A549 (cell line): ENCODE results near the gene TMEM129. TPM values are rescaled to one million over a fixed set of nuclear protein-coding genes. Genes with fewer than 3 reads are reported as not detected.
A peak's percentile ranks its signal among the peaks of the same experiment; 100 is the strongest.

Experiments used
- ATAC-seq, 2 experiments: fragments of 200-7000 bp in 1 of 2; fragments of >200 bp in 1 of 2; cut with Nextera tagmentation in 1 of 2; cut with Tn5 transposase in 1 of 2; 3 replicates each; pipeline versions ENCODE4 v1.8.0 to v1.9.1; 2018 to 2020; ENCODE audit warnings: mild to moderate bottlenecking in 1 of 2, moderate library complexity in 1 of 2
- CTCF ChIA-PET: fragments of 300-600 bp; sonication (Branson Sonifier 250); formaldehyde crosslinking; extraction: SDS; loops from one replicate; lab custom pipeline; 2021; ENCODE audit warnings: antibody characterized with exemption, inconsistent platforms; lab: Yijun Ruan, JAX
- POLR2A ChIA-PET: fragments of 350-600 bp; formaldehyde crosslinking; extraction: SDS; loops from one replicate; lab custom pipeline; 2021; ENCODE audit warnings: antibody characterized with exemption, inconsistent platforms; lab: Yijun Ruan, JAX
- DNase-seq, 2 experiments: peaks; one replicate each; pipeline versions ENCODE4 v3.0.0 to v3.0.0-alpha.2; 2011 to 2016; ENCODE audit warnings: low read depth in 1 of 2, low spot score in 1 of 2
- FAIRE-seq: peaks from 2 replicates; lab custom pipeline; 2011; peaks lifted over from hg19 to GRCh38; lab: Jason Lieb, UNC
- H3K27ac ChIP-seq, 2 experiments: fragments of >200 bp; sonication (Bioruptor Twin); formaldehyde crosslinking; 3 replicates each; pipeline ENCODE4 v1.5.1; 2016 to 2017
- H3K4me1 ChIP-seq: fragments of >200 bp; sonication (Bioruptor Twin); formaldehyde crosslinking; 3 replicates; pipeline ENCODE4 v1.6.1; 2016
- H3K4me2 ChIP-seq: fragments of >200 bp; sonication (Bioruptor Twin); formaldehyde crosslinking; 3 replicates; pipeline ENCODE4 v1.6.1; 2016
- H3K4me3 ChIP-seq: fragments of >200 bp; sonication (Bioruptor Twin); formaldehyde crosslinking; 3 replicates; pipeline ENCODE4 v1.5.1; 2016
- H3K9me3 ChIP-seq: fragments of >200 bp; sonication (Bioruptor Twin); formaldehyde crosslinking; 3 replicates; pipeline ENCODE4 v1.6.1; 2016
- BHLHE40 ChIP-seq: IDR thresholded peaks from 2 replicates; pipeline ENCODE4 v1.6.1; 2012; ENCODE audit warnings: low read depth, low read length, inconsistent platforms
- E2F6 ChIP-seq: IDR thresholded peaks from 2 replicates; pipeline ENCODE4 v1.6.1; 2012; ENCODE audit warnings: low read depth, borderline replicate concordance
- ELK1 ChIP-seq: fragments of 150-350 bp; IDR thresholded peaks from 2 replicates; pipeline ENCODE4 v1.6.1; 2014; ENCODE audit warnings: low read depth, mild to moderate bottlenecking, low read length
- FOSB ChIP-seq: fragments of 250-450 bp; sonication (Bioruptor Pico); IDR thresholded peaks from 2 replicates; pipeline ENCODE4 v1.5.0; 2020; ENCODE audit warnings: mild to moderate bottlenecking, moderate library complexity
- JUN ChIP-seq, 2 experiments: fragments of >200 bp; sonication (Bioruptor Twin); formaldehyde crosslinking; IDR thresholded peaks; 2 replicates in 1 of 2; 3 replicates in 1 of 2; pipeline ENCODE4 v1.6.1; 2016 to 2017
- MAX ChIP-seq: IDR thresholded peaks from 2 replicates; pipeline ENCODE4 v1.6.1; 2012
- MYC ChIP-seq: IDR thresholded peaks from 2 replicates; pipeline ENCODE4 v1.6.1; 2012; ENCODE audit warnings: mild to moderate bottlenecking, inconsistent platforms, low read length, improper control_type of control experiment, borderline replicate concordance
- NFE2L2 ChIP-seq: fragments of 150-350 bp; conservative IDR thresholded peaks from 2 replicates; pipeline ENCODE4 v1.6.1; 2014; ENCODE audit warnings: low read length
- NPAS2 ChIP-seq: fragments of 250-450 bp; sonication (Bioruptor Pico); IDR thresholded peaks from 2 replicates; pipeline ENCODE4 v1.8.0; 2022; ENCODE audit warnings: mild to moderate bottlenecking, moderate library complexity, borderline replicate concordance
- PHF8 ChIP-seq: fragments of 200-600 bp; sonication (generic); IDR thresholded peaks from 2 replicates; pipeline ENCODE4 v1.6.1; 2016; ENCODE audit warnings: low read depth, mild to moderate bottlenecking, antibody characterized with exemption, moderate library complexity, borderline replicate concordance
- RARB ChIP-seq: fragments of 250-450 bp; sonication (Bioruptor Pico); IDR thresholded peaks from 2 replicates; pipeline ENCODE4 v1.8.0; 2021; ENCODE audit warnings: mild to moderate bottlenecking, moderate library complexity
- RCOR1 ChIP-seq: fragments of 150-350 bp; IDR thresholded peaks from 2 replicates; pipeline ENCODE4 v1.6.1; 2014; ENCODE audit warnings: antibody characterized with exemption, low read length, low read depth
- RNF2 ChIP-seq: fragments of 200-600 bp; sonication (generic); IDR thresholded peaks from 2 replicates; pipeline ENCODE4 v1.6.1; 2016; ENCODE audit warnings: low read depth, mild to moderate bottlenecking, antibody characterized with exemption, moderate library complexity, borderline replicate concordance
- ZNF302 ChIP-seq: fragments of 250-450 bp; sonication (Bioruptor Pico); IDR thresholded peaks from 2 replicates; pipeline ENCODE4 v1.9.0; 2021; ENCODE audit warnings: inconsistent platforms, mild to moderate bottlenecking, moderate library complexity
- ZSCAN20 ChIP-seq: fragments of 250-450 bp; sonication (Bioruptor Pico); IDR thresholded peaks from 2 replicates; pipeline ENCODE4 v1.8.0; 2022; ENCODE audit warnings: mild to moderate bottlenecking, moderate library complexity
- WGBS: methylation state at CpG from one replicate; pipeline ENCODE4 v1.1.6; 2017; ENCODE audit errors: missing lambda C conversion rate; 5-methylcytosine and 5-hydroxymethylcytosine counted together
- polyA plus RNA-seq, 4 experiments: library from polyadenylated mRNA; depleted of rRNA in 3 of 4; stranded (reverse); fragments of >200 nt; fragmentation: RNase III in 1 of 4; extraction: RNeasy Plus Mini Kit Qiagen cat#74134 plus additional on column Dnase treatment in 1 of 4; gene quantifications; 2 replicates in 3 of 4; 3 replicates in 1 of 4; pipeline ENCODE4 v1.2.3, GENCODE V29; 2011 to 2017
- TF ChIP-seq, protein P1 (sequence below): fragments of 450-650 bp; IDR thresholded peaks from 2 replicates; pipeline ENCODE4 v1.6.1; 2014; ENCODE audit warnings: antibody characterized with exemption
- TF ChIP-seq, protein P2 (sequence below): fragments of 200-600 bp; sonication (generic); IDR thresholded peaks from 2 replicates; pipeline ENCODE4 v1.6.1; 2016; ENCODE audit warnings: antibody characterized with exemption, mild to moderate bottlenecking, moderate library complexity

TMEM129 gene
- polyA plus RNA-seq, 2 of the 4 experiments (the other 2 are of a cell fraction) = 12.7 to 20.4 TPM

DNA sequence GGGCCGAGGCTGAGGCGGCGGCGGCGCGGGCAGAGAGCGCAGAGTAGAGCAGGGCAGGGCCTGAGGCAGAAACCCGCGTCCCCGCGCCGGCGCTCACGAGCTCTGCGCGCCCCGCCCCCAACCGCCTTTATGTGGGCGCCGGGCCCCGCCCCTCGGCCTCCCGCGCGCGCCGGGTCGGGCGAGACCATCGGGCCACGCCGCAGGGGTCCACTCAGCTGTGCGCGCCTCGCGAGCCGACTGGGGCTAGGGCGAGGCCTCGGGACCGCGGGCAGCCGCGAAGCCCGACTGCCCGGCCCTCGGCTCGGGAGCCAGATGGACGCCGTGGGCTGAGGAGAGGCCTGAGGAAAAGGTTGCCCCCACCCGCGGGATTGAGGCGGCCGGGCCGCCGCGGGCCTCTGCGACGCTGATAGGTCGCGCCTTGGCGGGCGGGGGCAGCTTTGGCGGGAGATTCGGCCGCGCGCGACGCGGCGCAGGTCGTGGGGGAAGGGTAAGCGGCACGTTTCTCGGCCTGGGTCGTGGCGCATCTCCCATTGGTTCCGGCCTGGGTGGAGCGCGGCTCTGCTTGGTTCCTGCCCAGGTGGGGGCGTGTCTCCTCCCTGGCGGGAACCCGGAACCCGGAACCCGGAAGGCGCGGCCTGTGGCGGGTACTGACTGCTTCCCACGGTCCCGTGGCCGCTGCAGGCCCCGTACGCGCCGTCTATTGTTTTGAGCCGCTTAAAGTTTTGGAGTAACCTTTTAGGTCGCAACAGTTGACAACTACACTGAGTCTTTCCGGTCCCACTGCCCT, 8.7 kb downstream of the TMEM129 start, which contains the start of gene SLBP (continued):
- TF ChIP-seq BHLHE40 = peak; percentile 91
- TF ChIP-seq ZSCAN20 (CRISPR knock-in tag) = no peak
- TF ChIP-seq, protein P1, sequence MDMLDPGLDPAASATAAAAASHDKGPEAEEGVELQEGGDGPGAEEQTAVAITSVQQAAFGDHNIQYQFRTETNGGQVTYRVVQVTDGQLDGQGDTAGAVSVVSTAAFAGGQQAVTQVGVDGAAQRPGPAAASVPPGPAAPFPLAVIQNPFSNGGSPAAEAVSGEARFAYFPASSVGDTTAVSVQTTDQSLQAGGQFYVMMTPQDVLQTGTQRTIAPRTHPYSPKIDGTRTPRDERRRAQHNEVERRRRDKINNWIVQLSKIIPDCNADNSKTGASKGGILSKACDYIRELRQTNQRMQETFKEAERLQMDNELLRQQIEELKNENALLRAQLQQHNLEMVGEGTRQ = no peak
- TF ChIP-seq E2F6 = peak; percentile 99
- TF ChIP-seq MYC = peak; percentile 93
- TF ChIP-seq PHF8 = 0 out of 2 replicates have a peak, but pooled peaks have one; percentile 27

DNA sequence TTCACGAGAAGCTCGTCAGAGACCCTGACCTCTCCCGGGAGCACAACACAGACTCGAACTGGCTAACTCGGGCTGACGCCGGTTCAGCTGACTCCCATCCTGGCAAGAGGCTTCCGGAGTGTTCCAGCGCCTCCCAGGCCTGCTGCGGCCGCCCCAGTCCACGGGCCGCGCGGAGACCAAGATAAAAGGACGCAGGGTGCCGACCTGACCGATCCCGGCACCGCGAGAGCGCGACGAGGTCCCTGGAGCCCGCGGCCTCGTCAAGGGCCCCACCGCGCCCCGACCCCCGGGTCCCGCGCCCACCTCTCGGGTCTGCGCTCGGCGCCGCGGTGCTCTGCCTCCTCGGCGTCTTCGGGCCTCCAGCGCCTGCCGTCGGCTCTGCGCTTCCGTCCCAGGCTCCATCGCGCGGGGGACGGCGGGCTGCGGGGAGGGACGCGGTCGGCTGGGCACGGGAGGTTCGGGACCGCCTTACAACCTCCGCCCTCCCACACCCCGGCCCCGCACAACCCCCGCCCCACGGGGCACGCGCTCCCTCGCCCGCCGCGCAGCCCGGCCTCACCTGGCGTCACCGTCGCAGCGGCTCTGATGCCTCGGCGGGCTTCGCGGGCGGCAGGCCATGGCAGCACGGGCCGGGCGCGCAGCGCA, 9.4 kb downstream of the TMEM129 start:
- 0% methylated on average over 1 of the region's 85 CpGs for WGBS
- peak in 1 of 2 experiments; percentile 30 for DNase-seq
- ChIA-PET POLR2A (interaction anchor here (0.6 to 2.2 kb wide), 7 partner anchors 10 to 364 kb away, joined by 4 to 21 read pairs (median 5); partner anchors contain the start of genes TACC3, TMEM129 and UVSSA), CTCF (interaction anchor here (1.7 to 3.5 kb wide), 4 partner anchors 15 to 20 kb away, joined by 4 to 17 read pairs (median 11); no protein-coding TSS in a partner anchor)
- peak; percentile 7 to 38 for ATAC-seq
- Histone ChIP-seq H3K4me3 (peak overlapping the region; percentile 85), H3K9me3 (no peaks in the 10 kb centered on the region), H3K27ac (peak overlapping the region; percentile 99 to 100), H3K4me2 (peak overlapping the region; percentile 96), H3K4me1 (peaks cover 40% of the 10 kb centered on the region)
- TF ChIP-seq PHF8 = peak; percentile 27; the same call in 1 of the 2 replicates
- TF ChIP-seq, protein P2, sequence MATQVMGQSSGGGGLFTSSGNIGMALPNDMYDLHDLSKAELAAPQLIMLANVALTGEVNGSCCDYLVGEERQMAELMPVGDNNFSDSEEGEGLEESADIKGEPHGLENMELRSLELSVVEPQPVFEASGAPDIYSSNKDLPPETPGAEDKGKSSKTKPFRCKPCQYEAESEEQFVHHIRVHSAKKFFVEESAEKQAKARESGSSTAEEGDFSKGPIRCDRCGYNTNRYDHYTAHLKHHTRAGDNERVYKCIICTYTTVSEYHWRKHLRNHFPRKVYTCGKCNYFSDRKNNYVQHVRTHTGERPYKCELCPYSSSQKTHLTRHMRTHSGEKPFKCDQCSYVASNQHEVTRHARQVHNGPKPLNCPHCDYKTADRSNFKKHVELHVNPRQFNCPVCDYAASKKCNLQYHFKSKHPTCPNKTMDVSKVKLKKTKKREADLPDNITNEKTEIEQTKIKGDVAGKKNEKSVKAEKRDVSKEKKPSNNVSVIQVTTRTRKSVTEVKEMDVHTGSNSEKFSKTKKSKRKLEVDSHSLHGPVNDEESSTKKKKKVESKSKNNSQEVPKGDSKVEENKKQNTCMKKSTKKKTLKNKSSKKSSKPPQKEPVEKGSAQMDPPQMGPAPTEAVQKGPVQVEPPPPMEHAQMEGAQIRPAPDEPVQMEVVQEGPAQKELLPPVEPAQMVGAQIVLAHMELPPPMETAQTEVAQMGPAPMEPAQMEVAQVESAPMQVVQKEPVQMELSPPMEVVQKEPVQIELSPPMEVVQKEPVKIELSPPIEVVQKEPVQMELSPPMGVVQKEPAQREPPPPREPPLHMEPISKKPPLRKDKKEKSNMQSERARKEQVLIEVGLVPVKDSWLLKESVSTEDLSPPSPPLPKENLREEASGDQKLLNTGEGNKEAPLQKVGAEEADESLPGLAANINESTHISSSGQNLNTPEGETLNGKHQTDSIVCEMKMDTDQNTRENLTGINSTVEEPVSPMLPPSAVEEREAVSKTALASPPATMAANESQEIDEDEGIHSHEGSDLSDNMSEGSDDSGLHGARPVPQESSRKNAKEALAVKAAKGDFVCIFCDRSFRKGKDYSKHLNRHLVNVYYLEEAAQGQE = no peak
- TF ChIP-seq JUN (IDR thresholded peaks at IDR 0.05) = no peak; a peak in 1 of 5 replicates
- TF ChIP-seq MAX = peak; percentile 28; the same call in 1 of the 2 replicates
- FAIRE-seq = no peak

- peak overlapping the region; percentile 99 to 100 for H3K27ac ChIP-seq
- ChIA-PET POLR2A (interaction anchor here (2.2 kb wide), 1 partner anchor 18 kb away, joined by 21 read pairs; no protein-coding TSS in a partner anchor), CTCF (interaction anchor here (1.7 kb wide), 1 partner anchor 20 kb away, joined by 5 read pairs; no protein-coding TSS in a partner anchor)
- no peak for FAIRE-seq
- ATAC-seq = peak in 1 of 2 experiments; percentile 1; a peak in 1 of 6 replicates
- TF ChIP-seq ELK1 (no peak), E2F6 (no peak), RCOR1 (no peak), PHF8 (no peak), ZSCAN20 (CRISPR knock-in tag) (no peak), NPAS2 (CRISPR knock-in tag) (no peak), RNF2 (no peak), FOSB (CRISPR knock-in tag) (no peak), ZNF302 (no peak), RARB (CRISPR knock-in tag) (no peak), NFE2L2 (no peak)
- peak overlapping the region; percentile 96 for H3K4me2 ChIP-seq
- H3K4me3 ChIP-seq = peak overlapping the region; percentile 85
- no peak for DNase-seq
- peaks cover 40% of the 10 kb centered on the region for H3K4me1 ChIP-seq
- H3K9me3 ChIP-seq = no peaks in the 10 kb centered on the region
- 15% methylated on average over 20 of the region's 22 CpGs for WGBS
Observed at GRCh38 chr4:1711055-1711570, 10.0 kb downstream of the TMEM129 start.
